NK-92 (cell line): ENCODE measurements around the gene CDCA4.
A peak's percentile ranks its signal among the peaks of the same experiment; 100 is the strongest.
"Not testable (repeated sequence)": the region's sequence is repeated elsewhere in the genome, so short reads cannot be mapped to it uniquely, and the experiment has no call there.

ENCODE experiments used
- DNase-seq: peaks from one replicate; lab custom pipeline; 2025; ENCODE audit not compliant: unreplicated experiment; lab: John Stamatoyannopoulos, UW

The CDCA4 gene

GRCh38 chr14:105058521-105059034, 37.7 kb upstream of the CDCA4 start:
- no peak for DNase-seq

GRCh38 chr14:105056303-105056831, 35.5 kb upstream of the CDCA4 start:
- DNase-seq: no peak

- DNase-seq: no peak
These were observed 34.9 kb upstream of the CDCA4 start for GRCh38 chr14:105055736-105056302.

GRCh38 chr14:105055334-105055733, 34.5 kb upstream of the CDCA4 start:
- DNase-seq: no peak

- DNase-seq: no peak
These were observed 33.1 kb upstream of the CDCA4 start for GRCh38 chr14:105053996-105054395.

GRCh38 chr14:105053421-105053820, 32.5 kb upstream of the CDCA4 start:
- no peak for DNase-seq

GRCh38 chr14:105052110-105052458, 31.2 kb upstream of the CDCA4 start:
- DNase-seq: no peak

- DNase-seq: no peak
These were observed 30.6 kb upstream of the CDCA4 start for GRCh38 chr14:105051182-105052109.

- no peak for DNase-seq
These were observed 29.6 kb upstream of the CDCA4 start for GRCh38 chr14:105050551-105050897.

GRCh38 chr14:105049753-105050550, 29.1 kb upstream of the CDCA4 start:
- no peak for DNase-seq

GRCh38 chr14:105047283-105048016, 26.6 kb upstream of the CDCA4 start:
- DNase-seq: no peak

- no peak for DNase-seq
These were observed 26.0 kb upstream of the CDCA4 start for GRCh38 chr14:105046891-105047282.

GRCh38 chr14:105045710-105046326, 24.9 kb upstream of the CDCA4 start:
- peak; percentile 24 for DNase-seq

GRCh38 chr14:105043641-105044040, 22.8 kb upstream of the CDCA4 start:
- no peak for DNase-seq

GRCh38 chr14:105042813-105043212, 21.9 kb upstream of the CDCA4 start:
- DNase-seq: no peak

- DNase-seq: no peak
These were observed 21.2 kb upstream of the CDCA4 start for GRCh38 chr14:105041841-105042765.

- no peak for DNase-seq
These were observed 18.7 kb upstream of the CDCA4 start for GRCh38 chr14:105039458-105040205.

GRCh38 chr14:105035616-105036015, 14.7 kb upstream of the CDCA4 start:
- DNase-seq: not testable (repeated sequence)
